GM19238 (cell line): ENCODE measurements around the gene PHF12.

Experiments
- DNase-seq: peaks from one replicate; pipeline ENCODE4 v3.0.0; 2011; ENCODE audit warnings: low spot score; ENCODE audit not compliant: insufficient read length

Gene PHF12

GRCh38 chr17:28975646-28976045, 24.3 kb upstream of the PHF12 start:
- DNase-seq: no peak

- DNase-seq: no peak
Measured at GRCh38 chr17:28975031-28975430, 23.7 kb upstream of the PHF12 start.

- no peak for DNase-seq
Measured at GRCh38 chr17:28974451-28974850, 23.1 kb upstream of the PHF12 start.

GRCh38 chr17:28973425-28973824, 22.1 kb upstream of the PHF12 start:
- DNase-seq: no peak

DNA sequence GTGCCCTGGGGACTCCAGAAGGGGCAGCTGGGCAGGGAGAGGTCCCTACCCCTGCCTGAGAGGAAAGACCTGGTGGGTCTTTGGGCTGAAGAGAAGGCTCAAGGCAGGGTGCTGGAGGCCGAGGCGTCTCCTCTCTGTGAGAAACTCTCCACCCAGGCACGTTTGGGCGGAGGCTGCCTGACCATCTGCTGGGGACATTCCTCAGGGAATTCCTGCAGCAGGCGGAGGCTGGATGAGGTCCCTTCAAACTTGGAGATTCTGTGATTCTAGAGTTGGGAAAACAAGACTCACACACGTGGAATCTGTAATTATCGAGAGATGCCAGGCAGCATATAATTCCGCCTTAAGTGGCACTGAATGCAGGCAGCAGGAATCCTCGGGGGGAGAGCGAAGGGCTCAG, 21.1 kb upstream of the PHF12 start:
- no peak for DNase-seq

DNA sequence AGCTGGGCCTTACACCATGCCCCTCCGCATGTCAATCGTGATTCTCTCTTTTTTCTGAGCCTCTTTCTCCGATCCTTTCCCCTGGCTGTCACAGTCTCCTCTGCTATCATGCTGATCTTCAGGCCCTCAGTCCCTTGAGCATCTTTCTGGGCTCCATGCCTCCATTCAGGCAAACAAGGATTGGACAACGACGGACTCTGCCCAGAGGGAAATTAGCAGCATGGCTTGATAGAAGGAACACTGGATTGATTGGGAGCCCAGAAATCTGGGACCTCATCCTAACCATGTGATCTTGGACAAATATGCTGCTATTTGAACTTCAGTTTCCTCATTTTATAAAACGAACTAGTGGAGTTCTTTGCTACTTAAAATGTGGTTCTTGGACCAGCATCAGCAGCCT, 19.6 kb upstream of the PHF12 start:
- DNase-seq: no peak

- no peak for DNase-seq
Measured at GRCh38 chr17:28969706-28970393, 18.5 kb upstream of the PHF12 start.

DNA sequence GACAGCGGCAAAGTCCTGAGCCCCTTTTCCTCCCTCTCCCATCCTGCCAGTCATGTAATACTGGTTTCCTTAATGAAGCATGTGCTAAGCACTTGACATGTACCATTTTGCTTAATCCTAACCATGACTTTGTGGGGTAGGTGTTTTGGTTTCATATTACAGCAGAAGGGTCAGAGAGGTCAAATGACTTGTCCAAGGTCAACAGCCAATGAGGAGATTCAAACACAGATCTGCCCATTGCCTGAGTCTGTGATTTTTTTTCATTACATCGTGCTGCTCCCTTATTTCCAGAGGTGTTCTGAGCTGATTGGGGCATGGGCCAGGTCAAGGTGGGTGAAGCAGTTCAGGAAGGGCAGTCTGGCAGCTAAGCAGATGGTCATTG, 17.6 kb upstream of the PHF12 start:
- DNase-seq: no peak

DNA sequence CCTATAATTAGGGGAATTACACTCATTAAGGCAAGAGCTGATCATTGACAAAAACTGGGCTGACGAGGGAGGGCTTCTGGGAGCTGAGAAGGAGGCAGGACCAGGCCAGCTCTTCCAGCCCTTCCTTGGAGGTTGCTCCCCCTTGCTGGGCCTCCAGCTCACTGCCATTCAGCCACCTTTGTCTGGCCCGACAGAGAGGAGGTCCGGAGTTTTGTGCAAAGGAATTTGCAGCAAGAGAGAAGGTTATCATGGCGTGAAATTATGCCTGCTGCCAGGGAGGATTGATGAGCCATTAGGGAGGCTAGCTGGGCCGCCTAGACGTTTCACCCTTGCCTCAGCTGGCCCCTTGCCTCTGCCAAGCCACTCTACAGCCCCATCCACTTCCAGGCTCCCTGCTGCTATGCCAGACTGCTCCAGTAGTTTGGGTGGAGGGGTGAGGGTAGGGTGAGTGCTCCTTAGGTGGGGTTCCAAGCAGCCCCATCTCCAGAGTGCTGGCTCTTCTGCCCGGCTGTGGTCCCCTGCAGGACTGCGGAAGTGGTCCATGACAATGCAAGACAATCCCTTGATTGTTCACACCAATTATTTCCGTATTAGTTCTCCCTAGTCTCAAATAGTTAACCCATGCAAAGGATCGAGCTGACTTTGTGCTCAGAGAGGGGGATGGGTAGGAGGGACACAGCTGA, 17.1 kb upstream of the PHF12 start:
- no peak for DNase-seq

- no peak for DNase-seq
Measured at GRCh38 chr17:28967221-28968135, 16.2 kb upstream of the PHF12 start.

- no peak for DNase-seq
Measured at GRCh38 chr17:28963841-28964240, 12.5 kb upstream of the PHF12 start.

- no peak for DNase-seq
Measured at GRCh38 chr17:28963055-28963611, 11.8 kb upstream of the PHF12 start.

GRCh38 chr17:28961391-28961790, 10.1 kb upstream of the PHF12 start:
- DNase-seq: no peak

DNA sequence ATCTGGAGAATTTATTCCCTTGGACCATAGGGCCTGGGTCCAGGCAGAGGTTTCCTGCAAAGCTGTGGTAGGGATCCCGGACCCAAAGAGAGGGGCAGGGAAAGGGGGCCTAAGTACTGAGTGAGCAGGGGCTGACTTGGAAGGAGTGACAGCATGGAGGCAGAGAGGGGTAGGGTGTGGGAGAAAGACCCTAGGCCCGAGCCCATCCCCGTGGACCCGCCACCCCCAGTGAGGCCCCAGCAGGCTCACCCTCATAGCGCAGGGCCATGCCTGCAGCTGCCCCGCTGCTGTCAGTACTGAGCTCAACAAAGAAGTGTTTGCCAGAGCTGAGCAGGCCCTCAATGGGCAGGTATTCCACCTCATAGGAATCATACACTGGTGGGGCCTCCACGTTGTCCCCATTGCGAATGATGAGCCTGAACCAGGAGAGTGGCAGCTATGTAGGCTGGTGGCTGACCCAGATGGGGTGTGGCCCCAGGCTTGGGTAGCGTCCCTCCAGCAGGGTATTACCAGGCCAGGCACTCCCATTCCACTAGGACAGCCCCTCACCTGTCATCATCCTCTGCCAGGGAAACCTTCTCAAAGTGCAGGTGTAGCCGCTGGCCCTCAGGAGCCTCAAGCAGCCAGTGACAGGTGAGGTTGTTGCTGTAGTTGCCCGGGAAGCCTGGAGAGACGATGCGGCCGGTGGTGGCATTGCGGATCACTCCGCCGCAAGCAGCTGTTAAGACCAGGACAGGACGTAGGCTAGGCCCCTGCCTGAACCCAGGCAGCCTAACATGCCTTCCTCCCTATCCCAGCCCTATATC, 9.1 kb upstream of the PHF12 start:
- DNase-seq: no peak

- DNase-seq: no peak
Measured at GRCh38 chr17:28959471-28959871, 8.2 kb upstream of the PHF12 start.

DNA sequence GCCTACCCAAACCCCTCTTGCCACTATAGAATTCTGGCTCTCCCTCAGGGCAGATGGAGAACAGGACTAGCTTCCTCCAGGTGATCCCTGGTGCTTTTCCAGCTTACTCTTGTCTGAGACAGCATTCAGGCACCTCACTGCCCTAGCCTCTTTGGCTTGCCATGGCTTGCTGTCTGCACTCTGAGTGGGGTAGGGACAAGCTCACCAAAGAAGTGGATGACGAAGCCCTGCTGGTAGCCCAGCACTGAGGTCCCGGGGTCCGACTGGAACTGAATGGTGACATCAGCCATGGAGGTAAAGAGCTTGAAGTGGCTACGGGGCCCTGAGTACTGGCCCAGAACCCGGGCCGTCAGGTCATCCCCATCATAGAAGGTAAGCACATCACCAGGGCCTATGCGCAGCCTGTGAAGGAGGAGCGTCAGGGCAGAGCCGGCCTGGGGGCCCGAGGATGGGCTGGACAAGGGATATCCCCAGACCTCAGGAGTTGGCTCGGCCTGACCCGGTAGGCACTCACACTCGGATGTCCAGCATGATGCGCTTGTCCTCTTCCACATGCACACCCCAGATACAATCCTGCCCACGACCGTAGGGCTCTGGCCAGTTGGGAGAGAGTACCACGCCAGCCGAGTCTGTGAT, 7.6 kb upstream of the PHF12 start:
- no peak for DNase-seq

GRCh38 chr17:28957992-28958355, 6.7 kb upstream of the PHF12 start:
- DNase-seq: no peak

DNA sequence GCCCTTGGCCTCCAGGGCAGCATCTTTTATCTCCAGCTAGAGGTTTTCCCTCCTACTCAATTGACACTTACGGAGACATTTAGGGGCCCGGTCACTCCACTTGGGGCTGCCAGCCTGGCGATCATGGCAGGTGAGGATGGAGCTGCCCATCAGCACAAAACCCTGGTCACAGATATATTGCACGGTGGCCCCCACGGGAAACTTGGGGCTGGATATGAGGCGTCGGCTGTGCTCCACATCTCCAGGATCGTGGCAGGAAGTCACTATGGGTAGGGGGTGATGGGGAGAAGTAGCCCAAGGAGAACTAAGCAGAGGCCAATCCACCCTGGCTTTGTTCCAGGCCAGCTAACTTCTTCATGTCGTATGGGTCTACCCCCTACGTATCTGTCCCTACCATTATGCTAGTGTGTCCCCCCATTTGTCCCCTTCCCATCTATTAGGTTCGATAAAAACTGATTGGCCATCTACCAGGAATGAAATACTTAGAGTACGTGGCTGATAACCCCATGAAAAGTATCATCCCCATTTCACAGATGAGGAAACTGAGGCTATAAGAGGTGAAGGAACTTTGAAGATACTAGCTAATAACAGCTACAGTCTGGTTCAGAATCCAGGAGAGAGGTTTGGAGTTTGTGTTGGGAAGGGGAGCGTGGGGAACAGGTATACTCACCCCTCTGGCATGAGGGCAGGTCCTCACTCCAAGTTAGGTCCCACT, 6.1 kb upstream of the PHF12 start:
- no peak for DNase-seq

DNA sequence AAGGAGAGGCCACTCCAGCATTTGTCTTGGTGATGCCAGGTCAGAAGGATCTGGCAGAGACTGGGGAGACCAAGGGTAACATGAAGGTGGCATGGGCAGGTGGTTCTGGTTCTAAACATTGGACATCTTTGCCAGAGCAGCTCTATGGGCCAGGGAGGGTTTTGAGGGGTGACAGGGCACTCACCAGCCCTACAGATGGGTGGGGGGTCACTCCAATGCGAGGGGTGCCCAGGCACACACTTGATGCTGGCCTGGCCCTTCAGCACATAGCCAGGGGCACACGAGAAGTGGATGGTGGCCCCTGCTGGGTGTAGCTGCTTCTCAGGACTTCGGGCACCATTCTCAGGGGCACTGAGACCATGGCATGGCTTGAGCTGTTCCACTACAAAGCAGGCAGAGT, 5.5 kb upstream of the PHF12 start:
- DNase-seq: no peak

DNA sequence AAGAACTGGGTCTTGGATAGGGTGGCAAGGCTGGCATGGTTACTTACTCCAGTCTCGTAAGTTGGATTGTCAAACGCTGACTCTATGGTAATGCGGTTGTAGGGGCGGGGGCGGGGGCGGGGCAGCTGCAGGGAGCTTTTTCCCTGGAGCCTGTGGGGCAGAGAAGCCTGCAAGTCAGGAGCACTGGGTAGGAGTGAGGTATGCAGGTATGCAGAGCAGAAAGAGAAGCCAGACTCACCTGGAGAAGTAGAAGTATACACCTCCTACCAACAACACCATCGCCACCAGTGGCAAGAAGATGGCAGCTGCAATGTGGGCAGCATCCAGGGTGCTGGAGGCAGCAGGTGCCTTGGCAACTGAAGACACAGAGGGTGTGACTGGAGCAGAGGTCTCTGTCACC, 4.8 kb upstream of the PHF12 start:
- DNase-seq: no peak
